ENCODE data around the gene ARHGEF19. TPM values are rescaled to one million over a fixed set of nuclear protein-coding genes. Genes with fewer than 3 reads are reported as not detected.
A peak's percentile ranks its signal among the peaks of the same experiment; 100 is the strongest.

ARHGEF19 gene
- total and polyA plus RNA-seq, 9 of the 15 experiments (the other 6 are each of a cell fraction or from before 2014, with no cell fraction given): 0.73 to 21.0 (median 5.2) TPM

DNA sequence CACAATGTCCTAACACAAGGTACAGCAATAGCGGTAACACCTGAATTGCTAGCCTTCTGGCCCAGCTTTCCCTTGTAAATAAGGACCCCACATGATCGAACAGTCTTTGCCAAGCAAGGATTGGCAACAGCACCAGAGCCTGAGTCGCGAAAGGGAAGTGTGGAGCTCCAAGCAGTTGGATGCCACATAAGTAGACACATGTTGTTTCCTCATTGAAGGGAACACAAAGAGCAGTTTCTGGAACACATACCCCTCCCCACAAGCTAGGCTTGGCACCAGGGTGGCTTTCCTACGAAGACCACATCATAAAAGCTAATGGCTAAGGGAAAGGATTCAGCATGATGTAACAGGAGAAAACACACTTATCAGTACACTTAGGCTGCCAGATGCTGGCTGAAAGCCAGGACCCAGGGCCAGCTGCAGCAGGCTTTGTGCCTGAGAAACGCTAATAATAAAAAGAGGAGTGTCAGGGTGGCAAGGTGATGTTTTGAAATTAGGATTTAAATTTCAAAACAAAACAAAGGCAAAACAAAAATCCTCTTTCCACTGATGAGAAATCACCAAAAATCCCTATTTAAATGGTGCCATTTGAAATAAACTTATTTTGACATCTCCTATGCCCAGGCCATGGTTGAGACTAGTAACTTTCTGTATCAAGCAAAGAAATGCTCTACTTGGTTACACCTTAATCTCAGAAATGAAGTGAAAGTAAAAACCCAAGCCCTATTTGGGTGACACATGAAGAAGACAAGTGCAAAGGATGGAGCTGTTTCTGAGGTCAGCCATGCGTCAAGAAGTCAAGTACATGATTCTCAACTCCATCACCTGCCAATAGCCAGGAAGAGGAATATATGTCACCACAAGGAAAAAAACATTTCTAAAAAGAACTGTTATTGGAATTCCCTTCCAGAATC, 36.4 kb upstream of the ARHGEF19 start (continued):
- TF ChIP-seq, protein P1, sequence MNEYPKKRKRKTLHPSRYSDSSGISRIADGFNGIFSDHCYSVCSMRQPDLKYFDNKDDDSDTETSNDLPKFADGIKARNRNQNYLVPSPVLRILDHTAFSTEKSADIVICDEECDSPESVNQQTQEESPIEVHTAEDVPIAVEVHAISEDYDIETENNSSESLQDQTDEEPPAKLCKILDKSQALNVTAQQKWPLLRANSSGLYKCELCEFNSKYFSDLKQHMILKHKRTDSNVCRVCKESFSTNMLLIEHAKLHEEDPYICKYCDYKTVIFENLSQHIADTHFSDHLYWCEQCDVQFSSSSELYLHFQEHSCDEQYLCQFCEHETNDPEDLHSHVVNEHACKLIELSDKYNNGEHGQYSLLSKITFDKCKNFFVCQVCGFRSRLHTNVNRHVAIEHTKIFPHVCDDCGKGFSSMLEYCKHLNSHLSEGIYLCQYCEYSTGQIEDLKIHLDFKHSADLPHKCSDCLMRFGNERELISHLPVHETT (CRISPR knock-in tag; conservative IDR thresholded peaks at IDR 0.05 in 1 of 2, IDR thresholded peaks at IDR 0.05 in 1 of 2): peak in 1 of 2 experiments; percentile 73; a peak in 2 of 4 replicates
- TF ChIP-seq MBD2 (IDR thresholded peaks at IDR 0.05; ENCODE audit: borderline replicate concordance, low read depth) (peak; percentile 62; the same call in 1 of the 2 replicates), CBX1 (IDR thresholded peaks at IDR 0.05; ENCODE audit: low read depth) (no peak), KAT7 (CRISPR knock-in tag; IDR thresholded peaks at IDR 0.05; ENCODE audit: borderline replicate concordance) (0 out of 2 replicates have a peak, but pooled peaks have one; percentile 32), ZNF764 (CRISPR knock-in tag; IDR thresholded peaks at IDR 0.05; ENCODE audit: low read depth) (no peak), LEF1 (IDR thresholded peaks at IDR 0.05) (peak; percentile 90), MTA3 (IDR thresholded peaks at IDR 0.05; ENCODE audit: borderline replicate concordance) (peak; percentile 97), ZFP36 (IDR thresholded peaks at IDR 0.05; ENCODE audit: low read depth, low read length, partially characterized antibody) (peak; percentile 5), TFAM (CRISPR knock-in tag; conservative IDR thresholded peaks at IDR 0.05) (no peak), ZNF311 (CRISPR knock-in tag; IDR thresholded peaks at IDR 0.05) (peak; percentile 77; the same call in 1 of the 2 replicates), PTTG1 (tag; IDR thresholded peaks at IDR 0.05; ENCODE audit: low read depth) (peak; percentile 78), POLR2B (IDR thresholded peaks at IDR 0.05; ENCODE audit: low read depth, partially characterized antibody) (peak; percentile 26), BACH1 (tag; IDR thresholded peaks at IDR 0.05) (peak; percentile 92)
- TF ChIP-seq, protein P2, sequence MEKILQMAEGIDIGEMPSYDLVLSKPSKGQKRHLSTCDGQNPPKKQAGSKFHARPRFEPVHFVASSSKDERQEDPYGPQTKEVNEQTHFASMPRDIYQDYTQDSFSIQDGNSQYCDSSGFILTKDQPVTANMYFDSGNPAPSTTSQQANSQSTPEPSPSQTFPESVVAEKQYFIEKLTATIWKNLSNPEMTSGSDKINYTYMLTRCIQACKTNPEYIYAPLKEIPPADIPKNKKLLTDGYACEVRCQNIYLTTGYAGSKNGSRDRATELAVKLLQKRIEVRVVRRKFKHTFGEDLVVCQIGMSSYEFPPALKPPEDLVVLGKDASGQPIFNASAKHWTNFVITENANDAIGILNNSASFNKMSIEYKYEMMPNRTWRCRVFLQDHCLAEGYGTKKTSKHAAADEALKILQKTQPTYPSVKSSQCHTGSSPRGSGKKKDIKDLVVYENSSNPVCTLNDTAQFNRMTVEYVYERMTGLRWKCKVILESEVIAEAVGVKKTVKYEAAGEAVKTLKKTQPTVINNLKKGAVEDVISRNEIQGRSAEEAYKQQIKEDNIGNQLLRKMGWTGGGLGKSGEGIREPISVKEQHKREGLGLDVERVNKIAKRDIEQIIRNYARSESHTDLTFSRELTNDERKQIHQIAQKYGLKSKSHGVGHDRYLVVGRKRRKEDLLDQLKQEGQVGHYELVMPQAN (IDR thresholded peaks at IDR 0.05; ENCODE audit: borderline replicate concordance): no peak
- TF ChIP-seq, protein P3, sequence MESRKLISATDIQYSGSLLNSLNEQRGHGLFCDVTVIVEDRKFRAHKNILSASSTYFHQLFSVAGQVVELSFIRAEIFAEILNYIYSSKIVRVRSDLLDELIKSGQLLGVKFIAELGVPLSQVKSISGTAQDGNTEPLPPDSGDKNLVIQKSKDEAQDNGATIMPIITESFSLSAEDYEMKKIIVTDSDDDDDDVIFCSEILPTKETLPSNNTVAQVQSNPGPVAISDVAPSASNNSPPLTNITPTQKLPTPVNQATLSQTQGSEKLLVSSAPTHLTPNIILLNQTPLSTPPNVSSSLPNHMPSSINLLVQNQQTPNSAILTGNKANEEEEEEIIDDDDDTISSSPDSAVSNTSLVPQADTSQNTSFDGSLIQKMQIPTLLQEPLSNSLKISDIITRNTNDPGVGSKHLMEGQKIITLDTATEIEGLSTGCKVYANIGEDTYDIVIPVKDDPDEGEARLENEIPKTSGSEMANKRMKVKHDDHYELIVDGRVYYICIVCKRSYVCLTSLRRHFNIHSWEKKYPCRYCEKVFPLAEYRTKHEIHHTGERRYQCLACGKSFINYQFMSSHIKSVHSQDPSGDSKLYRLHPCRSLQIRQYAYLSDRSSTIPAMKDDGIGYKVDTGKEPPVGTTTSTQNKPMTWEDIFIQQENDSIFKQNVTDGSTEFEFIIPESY (CRISPR knock-in tag; IDR thresholded peaks at IDR 0.05): peak; percentile 60
- TF ChIP-seq, protein P4, sequence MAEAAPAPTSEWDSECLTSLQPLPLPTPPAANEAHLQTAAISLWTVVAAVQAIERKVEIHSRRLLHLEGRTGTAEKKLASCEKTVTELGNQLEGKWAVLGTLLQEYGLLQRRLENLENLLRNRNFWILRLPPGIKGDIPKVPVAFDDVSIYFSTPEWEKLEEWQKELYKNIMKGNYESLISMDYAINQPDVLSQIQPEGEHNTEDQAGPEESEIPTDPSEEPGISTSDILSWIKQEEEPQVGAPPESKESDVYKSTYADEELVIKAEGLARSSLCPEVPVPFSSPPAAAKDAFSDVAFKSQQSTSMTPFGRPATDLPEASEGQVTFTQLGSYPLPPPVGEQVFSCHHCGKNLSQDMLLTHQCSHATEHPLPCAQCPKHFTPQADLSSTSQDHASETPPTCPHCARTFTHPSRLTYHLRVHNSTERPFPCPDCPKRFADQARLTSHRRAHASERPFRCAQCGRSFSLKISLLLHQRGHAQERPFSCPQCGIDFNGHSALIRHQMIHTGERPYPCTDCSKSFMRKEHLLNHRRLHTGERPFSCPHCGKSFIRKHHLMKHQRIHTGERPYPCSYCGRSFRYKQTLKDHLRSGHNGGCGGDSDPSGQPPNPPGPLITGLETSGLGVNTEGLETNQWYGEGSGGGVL (CRISPR knock-in tag; IDR thresholded peaks at IDR 0.05): peak; percentile 6; the same call in 1 of the 2 replicates
- TF ChIP-seq, protein P5, sequence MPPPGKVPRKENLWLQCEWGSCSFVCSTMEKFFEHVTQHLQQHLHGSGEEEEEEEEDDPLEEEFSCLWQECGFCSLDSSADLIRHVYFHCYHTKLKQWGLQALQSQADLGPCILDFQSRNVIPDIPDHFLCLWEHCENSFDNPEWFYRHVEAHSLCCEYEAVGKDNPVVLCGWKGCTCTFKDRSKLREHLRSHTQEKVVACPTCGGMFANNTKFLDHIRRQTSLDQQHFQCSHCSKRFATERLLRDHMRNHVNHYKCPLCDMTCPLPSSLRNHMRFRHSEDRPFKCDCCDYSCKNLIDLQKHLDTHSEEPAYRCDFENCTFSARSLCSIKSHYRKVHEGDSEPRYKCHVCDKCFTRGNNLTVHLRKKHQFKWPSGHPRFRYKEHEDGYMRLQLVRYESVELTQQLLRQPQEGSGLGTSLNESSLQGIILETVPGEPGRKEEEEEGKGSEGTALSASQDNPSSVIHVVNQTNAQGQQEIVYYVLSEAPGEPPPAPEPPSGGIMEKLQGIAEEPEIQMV (tag; conservative IDR thresholded peaks at IDR 0.05; ENCODE audit: low read depth): peak; percentile 82

Data from K562 (cell line).